Measurements from ENCODE around the gene CLCN2.

Gene CLCN2

DNA sequence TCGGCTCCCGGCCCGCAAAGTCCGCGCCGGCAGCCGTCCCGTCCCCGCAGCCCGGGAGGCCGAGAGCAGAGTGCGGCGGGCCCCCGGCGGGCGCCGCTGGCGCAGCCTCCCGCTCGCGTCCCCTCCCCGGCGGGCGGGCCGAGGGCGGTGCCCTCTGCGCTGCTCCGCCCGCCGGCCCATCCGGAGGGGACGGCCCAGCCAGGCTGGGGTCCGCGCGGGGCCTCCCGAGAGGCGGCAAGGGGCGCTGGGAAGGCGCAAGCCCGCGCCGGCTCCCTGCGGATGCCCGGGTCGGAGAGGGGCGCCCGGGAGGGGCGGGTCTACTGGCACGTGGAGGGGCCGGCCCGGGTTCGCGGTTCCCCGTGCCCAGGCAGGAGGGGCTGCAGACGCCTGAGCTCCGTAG, at the start of gene CLCN2, which contains the start of gene POLR2H:
Gene CLCN2 (minus strand): TSS at position 74 of the 400 bp plus-strand sequence. CDS start 126 bp downstream, outside the sequence.
Gene POLR2H (plus strand): TSS at position 179 of the 400 bp plus-strand sequence. CDS start 1,783 bp downstream, outside the sequence.
- DNase-seq: peak; percentile 63

DNA sequence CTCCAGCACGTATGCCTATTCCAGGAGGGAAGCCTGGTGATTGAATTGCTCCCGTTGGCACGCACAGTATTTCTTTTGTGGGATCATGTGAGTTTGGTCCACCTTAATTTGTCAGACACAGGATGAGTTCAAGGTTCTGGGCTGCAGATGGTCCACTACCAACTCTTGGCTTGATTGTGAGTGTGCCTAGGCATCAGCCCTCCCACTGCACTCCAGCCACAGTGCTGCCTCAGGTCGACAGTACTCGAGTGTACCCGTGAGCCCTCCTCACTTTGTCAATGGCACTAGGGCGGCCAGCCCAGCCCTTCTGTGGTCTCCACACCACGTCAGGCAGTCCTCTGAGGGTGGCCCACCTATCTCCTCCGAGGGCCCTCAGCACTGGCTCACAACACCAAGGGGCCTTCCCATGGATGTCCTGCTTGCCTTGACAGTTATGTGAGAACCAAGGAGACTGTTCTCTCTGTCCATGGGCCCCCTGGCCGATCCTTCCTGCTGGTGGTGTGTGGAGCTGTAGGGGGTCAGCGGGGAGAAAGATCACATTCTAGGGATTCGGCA, 48.6 kb upstream of the CLCN2 start:
- no peak for DNase-seq

DNA sequence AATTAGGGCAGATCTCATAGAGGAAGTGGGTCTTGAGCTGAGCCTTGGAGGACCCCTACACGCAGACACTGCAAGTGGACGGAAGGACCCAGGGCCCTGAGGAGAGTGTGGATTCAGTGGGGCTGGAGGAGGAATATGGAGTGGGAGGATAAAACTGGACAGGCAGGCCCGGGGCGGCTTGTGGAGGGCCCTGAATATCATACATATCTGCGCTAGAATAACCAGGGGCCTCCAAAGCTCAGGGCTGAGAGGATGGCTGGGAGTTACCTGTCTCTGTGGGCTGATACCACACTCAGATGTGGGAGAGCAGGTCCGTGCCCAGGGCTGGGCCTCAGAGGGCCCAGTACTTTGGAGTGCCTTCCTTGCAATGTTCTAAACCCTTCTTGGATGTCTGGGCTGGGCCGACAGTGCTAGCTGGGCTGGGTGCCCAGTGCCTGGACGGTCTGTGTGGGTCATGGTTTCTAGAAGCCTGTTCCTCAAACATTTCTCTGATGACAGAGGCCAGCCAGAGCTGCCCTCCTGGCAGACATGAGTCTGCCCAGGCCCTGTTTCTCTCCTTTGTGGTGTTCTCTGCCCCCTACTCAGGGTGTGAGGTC, 48.0 kb upstream of the CLCN2 start:
- no peak for DNase-seq

DNA sequence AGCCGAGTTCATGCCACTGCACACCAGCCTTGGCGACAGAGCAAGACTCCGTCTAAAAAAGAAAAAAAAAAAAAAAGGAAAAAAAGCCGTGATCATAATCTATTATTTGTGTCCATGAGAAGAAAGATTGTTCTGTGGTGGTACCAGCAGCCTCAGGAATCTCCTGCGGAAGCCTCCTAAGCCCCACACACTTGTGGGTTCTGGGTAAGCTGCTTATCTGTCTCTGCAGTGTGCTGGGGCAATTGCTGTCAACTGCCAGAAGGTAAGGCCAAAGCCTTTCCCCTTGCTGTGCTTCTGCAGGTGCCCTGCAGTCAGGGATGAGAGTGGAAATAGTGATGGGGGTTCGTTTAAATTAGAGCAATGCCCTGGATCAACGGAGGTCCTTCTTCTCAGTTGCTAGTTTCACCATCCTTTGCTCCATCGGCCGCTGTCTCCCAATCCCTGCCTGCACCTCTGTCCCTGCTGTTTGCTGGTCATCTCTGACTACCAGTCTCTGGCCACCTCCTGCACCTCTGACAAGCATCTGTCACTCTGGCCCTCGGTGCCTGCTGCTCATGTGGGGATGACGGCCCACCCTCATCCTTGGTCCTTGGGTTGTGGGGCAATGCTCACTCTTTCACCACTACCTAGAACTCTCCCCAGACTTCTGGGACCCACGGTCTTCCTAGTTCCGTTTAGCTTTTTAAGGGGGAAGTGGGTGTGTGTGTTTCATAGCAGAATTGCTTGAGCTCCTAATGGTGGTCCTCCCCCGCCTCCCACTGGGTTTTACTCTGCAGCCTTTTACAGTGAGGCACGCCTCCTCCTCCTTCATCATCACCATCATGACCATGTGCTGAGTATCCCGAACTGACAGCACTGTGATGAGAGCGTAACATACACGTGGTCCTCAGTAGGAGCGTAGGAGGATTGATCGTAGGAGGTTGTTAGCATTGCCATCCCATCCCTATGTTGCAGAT, 43.9 kb upstream of the CLCN2 start:
- no peak for DNase-seq

DNA sequence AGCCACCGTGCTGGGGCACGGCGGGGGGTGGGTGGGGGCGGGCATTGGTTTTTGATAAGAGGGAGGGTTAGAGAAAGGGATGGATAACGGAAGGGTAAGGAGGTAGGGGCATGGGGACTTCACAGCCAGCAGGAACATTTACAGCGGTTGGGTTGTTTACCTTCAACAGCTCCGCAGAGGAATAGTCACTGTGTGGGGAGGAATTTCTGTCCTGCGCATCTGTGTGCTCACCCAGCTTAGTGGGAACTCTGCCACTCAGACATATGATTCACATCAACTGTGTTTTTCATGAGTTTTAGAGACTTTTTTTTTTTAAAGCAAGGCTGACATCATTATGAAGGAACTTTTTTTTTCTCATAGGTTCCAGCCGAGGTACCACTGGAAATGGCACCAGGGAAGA, 38.0 kb upstream of the CLCN2 start:
- no peak for DNase-seq

DNA sequence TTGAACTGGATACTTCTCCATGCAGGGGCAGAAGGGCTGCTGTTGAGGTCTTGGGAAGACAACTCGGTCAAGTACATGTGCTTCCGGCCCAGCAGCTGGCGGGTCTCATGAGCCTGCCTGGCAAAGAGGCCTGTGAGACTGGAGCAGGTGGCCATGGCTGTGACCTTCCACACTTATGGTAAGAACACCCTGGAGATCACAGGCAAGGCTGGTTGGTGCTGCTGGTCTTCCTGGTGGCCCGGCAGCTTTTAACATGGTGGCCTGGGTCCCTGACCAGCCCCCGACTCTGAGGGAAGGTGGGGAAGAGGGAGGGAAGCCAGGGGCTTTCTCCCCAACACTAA, 33.9 kb upstream of the CLCN2 start:
- DNase-seq: no peak

DNA sequence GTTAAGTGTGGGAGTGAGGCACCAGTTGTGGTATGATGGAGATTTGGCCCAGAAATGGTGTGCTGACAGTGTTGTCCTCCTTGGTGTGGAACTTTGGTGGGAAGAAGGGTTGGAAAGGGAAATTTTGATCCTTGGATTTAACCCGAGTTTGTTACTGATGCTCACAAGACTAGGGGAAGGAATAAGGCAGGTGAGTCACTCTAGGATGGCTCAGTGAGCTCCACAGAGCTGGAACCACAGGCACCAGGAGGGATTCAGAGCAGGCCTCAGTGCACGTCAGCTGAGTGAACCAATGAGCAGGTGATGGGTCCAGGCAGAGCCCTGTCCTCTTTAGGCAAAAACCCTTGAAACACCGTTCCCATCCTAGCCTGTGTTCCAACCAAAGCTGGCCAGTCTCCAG, 29.9 kb upstream of the CLCN2 start:
- DNase-seq: no peak

DNA sequence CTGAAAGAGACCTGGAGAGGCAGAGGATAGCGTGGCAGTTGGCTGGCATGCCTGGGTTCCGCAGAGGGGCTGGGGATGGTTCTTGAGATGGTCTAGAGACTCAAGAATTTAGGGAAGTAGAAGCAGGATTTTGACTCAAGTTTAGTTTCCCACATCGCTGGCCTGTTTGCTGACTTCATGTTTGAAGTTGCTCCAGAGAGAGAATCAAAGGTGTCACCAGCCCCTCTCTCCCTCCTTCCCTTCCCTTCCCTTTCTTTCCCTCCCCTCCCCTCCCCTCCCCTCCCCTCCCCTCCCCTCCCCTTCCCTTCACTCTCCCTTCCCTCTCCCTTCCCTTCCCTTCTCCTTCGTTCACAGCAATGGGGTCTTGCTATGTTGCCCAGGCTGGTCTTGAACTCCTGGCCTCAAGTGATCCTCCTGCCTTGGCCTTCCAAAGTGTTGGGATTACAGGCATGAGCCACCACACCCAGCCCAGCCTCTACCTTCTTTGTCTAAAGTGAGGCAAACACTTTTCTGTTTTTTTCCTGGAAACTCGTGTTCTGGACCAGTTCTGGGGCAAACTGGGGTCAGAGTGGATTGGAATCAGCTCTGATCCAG, 28.6 kb upstream of the CLCN2 start:
- no peak for DNase-seq

DNA sequence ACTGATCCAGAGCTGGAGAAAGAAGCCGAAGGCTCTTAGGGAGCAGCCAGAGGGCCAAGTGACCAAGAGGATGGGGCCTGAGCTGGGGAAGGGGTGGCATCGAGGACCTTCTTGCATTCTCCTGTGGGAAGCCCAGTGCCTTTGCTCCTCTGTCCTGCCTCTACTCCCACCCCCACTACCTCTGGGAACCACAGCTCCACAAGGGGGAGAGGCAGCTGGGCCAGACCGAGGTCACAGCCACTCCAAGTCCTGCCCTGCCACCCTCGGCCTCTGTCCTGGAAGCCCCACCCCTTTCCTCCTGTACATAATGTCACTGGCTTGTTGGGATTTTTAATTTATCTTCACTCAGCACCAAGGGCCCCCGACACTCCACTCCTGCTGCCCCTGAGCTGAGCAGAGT, 28.0 kb upstream of the CLCN2 start:
- no peak for DNase-seq

DNA sequence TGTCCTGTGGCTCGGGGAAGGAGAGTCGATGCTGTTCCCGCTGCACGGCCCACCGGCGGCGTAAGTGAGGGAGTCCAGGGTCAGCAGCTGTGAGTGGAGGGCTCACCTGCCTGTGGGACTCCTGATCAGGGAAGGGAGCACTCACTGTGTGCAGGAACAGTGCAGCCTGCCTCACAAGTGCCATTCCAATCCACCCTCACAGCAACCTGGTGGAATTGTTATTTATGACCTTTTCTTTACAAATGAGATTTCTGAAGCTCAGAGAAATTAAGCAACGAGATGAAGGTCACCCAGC, 27.5 kb upstream of the CLCN2 start:
- no peak for DNase-seq

DNA sequence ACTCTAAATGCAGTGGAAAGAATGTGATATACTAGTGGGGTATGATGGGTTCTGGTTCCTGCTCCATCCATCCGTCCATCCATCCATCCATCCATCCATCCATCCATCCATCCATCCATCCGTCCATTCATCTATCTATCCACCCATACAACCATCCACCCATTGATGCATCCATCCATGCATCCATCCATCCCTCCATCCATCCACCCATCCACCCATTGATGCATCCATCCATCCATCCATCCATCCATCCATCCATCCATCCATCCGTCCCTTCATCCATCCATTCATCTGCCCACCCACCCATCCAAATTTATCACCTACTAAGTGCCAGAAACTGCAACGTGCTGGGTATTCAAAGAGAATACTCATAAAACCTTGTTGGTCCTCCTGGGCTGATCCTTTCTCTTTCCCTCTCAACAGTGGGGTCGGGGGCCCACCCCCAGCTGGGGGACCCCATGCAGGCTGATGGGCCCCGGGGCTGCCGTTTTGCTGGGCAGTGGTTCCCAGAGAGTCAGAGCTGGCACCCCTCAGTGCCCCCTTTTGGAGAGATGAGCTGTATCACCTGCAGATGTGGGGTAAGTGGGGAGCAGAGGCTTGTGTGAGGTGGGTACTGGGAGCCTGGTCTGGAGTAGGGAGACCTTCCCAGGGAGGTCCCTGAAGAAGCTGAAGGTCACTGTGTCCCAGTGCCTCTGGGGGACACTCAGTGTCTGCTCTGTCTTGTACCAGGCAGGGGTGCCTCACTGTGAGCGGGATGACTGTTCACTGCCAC, 26.9 kb upstream of the CLCN2 start:
- DNase-seq: no peak

DNA sequence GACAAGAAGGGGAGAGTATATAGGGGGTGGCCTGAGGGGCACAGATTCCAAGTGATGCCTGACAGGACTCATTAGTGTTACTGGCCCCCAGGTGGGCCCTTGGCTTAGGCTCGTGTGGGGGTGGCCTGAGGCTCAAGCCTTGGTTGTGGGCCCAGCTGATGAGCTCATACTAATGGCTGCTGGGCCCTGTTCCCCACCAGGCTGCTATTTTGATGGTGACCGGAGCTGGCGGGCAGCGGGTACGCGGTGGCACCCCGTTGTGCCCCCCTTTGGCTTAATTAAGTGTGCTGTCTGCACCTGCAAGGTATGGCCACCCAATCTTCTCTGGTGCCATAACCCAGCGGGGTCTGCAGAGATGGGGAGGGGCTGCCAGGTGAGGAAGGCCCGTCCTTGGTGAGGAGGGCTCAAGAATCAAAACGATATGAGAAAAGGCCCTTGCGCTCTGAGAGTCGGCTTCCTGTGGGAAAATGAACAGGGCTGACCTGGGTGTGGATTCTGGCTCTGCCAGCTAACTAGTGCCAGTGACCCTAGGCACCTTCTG, 25.8 kb upstream of the CLCN2 start:
- no peak for DNase-seq

DNA sequence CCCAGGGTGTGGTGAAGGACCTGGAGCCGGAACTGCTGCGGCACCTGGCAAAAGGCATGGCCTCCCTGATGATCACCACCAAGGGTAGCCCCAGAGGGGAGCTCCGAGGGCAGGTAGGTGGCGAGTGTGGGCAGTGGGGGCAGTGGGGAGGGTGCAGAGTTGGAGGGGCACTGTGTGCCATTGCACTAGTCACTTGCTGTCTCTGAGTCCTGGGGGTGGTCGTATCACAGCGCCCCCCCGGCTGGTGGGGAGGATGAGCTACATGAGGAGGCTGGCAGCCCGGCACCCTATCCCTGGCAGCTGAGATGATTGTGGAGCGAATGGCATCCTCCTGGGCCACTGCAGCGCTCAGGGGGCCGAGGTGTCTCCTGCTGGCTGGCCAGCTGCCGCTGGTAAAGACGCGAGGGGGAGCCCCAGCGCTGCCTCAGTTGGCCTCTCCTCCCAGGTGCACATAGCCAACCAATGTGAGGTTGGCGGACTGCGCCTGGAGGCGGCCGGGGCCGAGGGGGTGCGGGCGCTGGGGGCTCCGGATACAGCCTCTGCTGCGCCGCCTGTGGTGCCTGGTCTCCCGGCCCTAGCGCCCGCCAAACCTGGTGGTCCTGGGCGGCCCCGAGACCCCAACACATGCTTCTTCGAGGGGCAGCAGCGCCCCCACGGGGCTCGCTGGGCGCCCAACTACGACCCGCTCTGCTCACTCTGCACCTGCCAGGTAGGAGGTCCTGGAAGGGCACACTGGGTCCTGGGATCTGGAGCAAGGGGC, 24.8 kb upstream of the CLCN2 start:
- no peak for DNase-seq

DNA sequence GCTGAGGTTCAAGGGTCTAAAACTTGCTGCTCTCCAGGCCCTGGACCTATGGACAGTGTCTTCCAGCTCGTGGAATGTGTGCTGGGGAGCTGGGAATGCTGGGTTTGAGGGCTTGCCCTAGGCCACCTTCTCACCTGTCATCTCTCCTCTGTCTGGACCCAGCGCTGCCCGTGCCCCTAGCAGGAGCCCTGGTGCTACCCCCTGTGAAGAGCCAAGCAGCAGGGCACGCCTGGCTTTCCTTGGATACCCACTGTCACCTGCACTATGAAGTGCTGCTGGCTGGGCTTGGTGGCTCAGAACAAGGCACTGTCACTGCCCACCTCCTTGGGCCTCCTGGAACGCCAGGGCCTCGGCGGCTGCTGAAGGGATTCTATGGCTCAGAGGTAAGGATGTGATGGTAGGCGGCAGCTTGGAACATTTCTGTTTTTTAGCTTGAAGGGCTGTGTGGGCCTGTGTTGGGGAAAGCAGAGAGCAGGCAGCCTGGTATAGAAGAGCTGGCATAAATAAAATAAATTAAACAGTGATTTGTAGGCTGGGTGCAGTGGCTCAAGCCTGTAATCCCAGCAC, 23.5 kb upstream of the CLCN2 start:
- DNase-seq: no peak

DNA sequence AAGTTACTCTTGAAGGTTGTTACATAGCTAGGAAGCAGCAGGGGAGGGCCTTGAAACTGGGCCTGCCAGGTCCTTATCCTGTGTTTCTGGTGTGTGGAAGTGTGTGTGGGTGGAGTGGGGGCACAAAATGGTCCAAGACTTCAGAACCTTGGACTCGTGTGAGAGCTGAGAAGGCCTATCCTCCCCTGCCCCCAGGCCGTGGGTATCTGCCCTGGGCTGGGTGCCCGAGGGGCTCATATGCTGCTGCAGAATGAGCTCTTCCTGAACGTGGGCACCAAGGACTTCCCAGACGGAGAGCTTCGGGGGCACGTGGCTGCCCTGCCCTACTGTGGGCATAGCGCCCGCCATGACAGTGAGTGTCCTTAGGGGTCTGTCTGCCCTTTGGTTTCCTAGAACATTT, 22.9 kb upstream of the CLCN2 start:
- DNase-seq: no peak

DNA sequence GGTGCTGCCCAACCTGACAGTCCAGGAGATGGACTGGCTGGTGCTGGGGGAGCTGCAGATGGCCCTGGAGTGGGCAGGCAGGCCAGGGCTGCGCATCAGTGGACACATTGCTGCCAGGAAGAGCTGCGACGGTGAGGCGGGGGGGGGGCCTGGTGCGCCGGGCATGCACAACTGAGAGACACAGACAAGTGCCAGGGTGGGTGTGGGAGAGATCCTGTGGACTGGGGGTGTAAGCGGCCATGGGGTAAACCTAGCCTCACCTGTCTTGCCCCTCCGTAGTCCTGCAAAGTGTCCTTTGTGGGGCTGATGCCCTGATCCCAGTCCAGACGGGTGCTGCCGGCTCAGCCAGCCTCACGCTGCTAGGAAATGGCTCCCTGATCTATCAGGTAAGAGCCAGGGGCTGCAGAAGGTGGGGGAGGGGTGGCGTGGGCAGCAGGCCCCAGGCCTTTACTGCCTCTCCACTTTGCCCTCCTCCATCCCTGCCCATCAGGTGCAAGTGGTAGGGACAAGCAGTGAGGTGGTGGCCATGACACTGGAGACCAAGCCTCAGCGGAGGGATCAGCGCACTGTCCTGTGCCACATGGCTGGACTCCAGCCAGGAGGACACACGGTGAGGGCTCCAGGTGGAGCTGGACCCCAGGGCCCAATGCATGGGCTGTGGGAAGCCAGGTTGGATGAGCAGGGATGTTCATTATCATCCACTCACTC, 21.8 kb upstream of the CLCN2 start:
- DNase-seq: no peak

DNA sequence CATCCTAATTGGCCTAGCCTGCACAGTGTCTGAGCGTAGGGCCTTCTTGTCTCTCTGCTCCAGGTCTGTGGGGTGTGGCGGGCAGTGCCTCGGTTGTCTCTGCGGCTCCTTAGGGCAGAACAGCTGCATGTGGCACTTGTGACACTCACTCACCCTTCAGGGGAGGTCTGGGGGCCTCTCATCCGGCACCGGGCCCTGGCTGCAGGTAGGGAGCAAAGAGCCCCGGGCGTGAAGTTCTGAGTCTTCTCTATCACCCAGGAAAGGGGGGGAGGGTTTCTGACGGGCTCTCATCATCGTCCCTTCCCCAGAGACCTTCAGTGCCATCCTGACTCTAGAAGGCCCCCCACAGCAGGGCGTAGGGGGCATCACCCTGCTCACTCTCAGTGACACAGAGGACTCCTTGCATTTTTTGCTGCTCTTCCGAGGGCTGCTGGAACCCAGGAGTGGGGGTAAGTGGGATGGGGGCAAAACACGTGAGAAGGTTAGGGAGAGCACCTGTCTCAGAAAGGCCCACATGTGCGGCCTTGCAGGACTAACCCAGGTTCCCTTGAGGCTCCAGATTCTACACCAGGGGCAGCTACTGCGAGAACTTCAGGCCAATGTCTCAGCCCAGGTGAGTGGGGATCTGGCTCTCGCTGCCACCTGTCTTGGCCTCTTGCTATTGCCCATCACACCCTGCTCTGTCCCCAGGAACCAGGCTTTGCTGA, 21.1 kb upstream of the CLCN2 start:
- DNase-seq: no peak

DNA sequence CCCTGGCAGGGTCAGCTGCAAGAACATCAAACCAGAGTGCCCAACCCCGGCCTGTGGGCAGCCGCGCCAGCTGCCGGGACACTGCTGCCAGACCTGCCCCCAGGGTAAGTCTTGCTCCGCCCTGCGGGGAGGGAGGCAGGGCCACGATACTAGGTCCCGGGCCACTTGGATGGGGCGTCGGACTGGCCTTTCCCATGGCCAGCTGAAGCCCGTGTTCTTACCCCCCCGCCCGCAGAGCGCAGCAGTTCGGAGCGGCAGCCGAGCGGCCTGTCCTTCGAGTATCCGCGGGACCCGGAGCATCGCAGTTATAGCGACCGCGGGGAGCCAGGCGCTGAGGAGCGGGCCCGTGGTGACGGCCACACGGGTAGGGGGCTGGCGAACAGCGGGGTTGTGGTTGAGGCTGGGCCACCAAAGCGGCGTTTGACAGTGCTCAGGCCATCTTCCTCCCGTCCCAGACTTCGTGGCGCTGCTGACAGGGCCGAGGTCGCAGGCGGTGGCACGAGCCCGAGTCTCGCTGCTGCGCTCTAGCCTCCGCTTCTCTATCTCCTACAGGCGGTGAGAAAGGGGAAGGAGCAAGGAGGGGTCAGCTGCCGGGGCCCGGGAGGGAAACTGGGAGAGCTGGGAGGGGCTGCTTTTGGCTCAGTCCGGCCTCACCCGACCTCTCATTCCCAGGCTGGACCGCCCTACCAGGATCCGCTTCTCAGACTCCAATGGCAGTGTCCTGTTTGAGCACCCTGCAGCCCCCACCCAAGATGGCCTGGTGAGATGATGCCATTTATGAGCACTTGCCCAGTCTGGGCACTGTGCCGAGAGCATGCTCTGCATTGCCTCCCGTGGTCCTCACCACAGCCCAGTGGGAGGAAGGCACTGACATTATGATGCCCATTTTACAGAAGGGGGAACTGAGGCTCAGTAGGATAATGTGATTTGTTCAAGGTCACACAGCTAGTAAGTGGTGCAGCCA, 20.1 kb upstream of the CLCN2 start:
- no peak for DNase-seq

DNA sequence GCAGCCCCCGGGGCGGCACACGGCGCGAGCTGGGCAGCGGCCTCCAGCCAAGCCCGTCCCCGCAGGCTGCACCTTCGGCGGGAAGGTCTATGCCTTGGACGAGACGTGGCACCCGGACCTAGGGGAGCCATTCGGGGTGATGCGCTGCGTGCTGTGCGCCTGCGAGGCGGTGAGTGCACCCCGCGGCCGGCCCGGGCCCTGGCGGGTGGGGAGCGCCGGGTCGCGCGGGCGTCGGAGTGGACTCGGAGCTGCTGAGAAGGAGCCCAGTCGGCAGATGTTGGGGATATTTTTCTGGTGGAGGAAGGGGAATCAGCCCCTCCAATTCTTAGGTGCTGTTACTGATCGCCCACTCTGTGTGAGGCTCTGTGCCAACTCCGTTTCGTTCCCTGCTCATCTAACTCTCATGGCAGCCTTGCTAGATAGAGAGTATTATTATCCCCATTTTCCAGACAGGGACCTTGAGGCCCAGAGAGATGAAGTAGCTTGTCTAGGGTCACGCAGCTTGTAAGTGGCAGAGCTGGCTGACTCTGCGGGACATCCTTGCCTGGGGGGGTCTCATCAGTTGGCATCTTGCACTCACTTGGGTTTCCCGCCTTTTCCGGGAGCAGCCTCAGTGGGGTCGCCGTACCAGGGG, 19.3 kb upstream of the CLCN2 start:
- no peak for DNase-seq
